ENCODE results near the gene ZNF445. TPM values are rescaled to one million over a fixed set of nuclear protein-coding genes. Genes with fewer than 3 reads are reported as not detected.
"Not testable (repeated sequence)": the region's sequence is repeated elsewhere in the genome, so short reads cannot be mapped to it uniquely, and the experiment has no call there.

The ZNF445 gene
- total RNA-seq, 1 donor from 2014 or later = 5.8 TPM

DNA sequence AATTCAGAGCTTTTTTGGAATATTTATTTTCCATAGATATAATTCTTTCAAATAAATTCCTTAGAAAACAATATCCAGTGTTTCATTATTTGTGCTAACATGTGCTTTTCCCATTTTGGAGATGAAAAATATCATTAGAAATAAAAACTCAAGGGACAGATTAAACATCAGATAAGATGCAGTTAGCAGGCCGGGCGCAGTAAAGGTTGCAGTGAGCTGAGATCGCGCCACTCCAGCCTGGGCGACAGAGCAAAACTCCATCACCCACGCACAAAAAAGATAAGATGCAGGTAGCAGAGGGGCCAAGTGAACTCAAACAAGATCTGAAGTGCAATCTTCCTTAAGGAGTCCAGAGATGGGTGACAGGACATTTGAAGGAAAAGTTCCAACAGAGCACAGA lies 48.0 kb downstream of the ZNF445 start:
- ATAC-seq = no peak

DNA sequence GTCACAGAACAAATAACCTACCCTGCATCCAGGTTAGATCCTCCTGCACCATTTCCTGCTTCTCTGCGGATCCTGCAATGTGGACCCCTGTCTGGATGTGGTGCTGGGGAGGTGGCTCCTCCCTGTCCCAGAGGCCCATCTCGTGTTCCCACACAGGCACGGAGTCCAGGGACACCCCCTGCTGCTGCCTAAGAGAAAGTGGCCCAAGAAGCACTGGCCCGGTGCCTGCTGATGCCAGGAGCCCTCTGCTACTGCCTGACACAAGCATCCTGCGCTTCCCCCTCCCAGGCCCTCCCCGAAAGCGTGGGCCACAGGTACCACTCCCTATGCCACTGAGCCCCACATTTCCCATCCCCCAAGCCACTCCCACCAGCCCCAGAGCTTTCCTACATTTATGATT lies 48.6 kb downstream of the ZNF445 start:
- no peak for ATAC-seq

DNA sequence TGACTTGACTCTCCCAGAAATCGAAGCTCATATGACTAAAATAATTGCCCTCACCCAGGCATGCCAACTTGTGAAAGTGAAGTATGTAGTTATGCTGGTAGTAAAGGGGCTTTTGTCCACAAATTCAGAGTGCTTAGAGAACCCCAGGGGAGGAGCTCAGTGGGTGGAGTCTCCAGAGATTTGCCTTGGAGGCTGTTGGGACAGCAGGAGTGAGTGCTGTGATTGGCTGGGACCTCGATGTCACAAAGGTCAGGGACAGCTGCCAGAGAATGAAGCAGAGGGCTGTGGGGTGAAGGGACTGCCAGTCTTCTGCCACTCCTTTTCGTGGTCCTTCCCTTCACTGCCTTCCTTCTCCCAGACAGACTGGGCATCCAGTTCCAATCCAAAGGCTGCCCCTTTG lies 49.8 kb downstream of the ZNF445 start:
- ATAC-seq = no peak

DNA sequence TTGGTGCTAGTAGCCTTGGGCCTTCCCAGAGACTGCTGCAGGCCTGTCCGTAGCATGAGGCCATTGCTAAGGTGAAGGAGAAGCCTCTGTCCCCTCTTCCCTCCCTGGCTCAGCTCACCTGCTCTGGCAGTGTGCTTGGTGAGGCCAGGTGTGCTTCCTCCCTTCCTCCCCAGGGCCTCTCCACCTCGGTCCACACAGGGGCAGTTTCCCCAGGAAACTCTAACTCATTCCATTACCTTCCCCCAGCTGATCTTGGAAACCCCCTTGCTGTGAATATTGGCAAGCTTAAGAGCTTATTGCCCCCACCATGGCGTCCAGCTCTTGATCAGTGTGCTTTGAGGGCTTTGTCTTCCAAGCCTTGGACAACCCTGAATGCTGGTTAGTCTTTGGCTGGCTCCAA lies 52.7 kb downstream of the ZNF445 start:
- no peak for ATAC-seq

DNA sequence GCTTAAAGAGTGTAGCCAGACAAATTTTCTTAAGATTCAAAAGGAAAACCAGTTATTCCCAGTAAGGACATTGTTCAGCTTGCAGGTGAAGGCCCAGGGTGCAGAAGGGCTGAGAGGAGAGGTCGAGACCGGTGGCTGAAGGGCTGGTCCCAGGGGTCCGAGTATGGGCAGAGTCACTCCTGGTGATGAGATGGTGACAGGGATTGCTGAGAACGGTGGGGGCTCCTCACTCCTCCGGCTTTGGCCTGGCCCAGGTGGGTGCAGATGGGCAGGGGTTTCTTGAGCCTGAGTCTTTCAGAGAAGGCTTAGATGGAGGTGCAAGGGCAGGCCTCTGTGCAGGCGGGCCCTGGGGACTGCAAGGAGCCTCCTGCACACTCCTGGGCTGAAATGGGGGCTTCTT lies 56.2 kb downstream of the ZNF445 start:
- no peak for ATAC-seq

DNA sequence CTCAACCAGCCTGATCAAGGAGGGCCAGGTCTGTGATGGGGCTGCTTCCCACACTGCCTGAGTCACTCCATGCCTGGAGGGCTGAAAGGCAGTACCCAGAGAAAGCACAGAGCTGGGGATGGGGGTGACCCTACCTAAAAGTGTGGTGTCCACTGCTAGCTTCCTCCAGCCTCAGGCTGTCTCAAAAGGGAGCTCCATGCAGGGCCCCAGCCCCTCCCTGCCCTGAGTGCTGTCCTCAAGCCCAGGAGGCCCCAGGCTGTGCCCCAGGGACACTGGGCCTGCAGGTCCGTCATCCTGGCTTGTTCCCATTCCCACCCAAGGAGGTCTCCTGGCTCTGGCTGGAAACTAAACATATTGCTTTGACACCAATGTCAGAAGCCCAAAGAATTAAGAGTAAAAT lies 56.8 kb downstream of the ZNF445 start:
- no peak for ATAC-seq

DNA sequence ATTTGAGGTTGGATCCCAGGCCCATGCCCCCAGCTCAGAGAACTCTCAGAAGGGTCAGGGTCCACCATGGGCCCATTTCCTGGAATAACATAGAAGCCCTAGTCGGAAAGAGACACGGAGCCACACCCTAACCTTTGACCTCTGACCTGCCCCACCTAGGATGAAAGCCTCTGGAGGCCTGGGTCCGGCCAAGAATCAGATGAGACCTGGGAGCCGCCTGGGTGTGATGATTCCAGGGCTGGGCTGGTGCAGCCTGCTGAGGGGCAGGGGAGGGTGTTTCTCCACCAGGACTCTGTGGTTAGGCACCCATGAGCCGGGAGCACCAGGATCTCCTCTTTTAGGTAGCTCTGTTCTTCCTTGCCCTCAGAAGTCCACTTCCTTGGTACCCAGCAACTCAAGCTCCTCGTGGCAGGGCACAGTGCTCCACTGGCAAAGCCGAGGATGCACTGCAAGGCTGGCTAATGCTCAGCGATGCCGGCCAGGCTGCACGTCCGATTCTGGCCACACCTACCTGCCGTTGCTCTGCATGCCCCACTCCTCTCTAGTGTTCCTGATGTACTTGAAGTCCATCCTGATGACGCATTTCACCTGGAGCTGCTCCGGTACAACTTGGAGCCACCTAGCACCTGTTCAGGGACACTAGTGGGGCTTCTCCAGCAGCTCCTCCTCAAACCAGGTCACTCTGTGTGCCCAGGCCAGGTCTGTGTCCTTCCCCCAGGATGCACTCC lies 57.4 kb downstream of the ZNF445 start:
- ATAC-seq = no peak

DNA sequence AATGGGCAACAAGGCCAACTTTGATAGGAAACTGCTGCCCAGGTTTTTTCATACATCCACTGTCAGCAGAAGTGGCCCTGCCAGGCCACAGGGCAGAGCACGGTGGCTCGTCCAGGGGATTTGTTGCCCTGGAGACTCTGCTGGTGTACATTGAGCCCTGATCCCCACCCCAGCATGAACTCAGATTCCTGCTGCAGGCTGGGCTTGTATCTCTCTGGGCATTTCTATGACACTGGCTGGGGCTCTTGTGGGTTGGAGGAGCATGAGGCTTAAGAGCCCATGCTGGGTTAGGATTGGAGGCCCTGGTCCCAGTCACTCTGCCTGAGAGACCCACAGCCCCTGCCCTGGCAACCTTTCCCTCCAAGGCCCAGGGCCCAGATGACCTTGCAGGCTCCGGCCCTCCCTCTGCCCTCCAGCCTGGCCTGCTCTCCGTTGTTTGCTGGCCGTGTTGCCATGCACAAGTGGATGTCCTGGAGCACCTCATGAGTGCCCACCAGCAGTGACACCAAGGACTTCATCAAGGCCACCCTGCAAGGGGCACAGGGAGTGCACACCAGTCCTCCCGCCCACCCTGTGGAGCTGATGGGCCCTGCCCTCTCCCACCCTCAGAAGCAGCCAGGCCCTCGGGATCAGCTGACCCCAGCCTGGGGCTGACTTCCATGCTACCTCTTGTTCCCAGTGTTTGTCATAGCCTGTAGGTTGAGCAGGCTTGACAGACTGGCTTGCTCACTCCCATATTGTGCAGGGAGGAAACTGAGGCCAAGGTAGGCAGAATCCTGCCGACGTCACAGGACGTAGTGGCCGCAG lies 58.2 kb downstream of the ZNF445 start:
- no peak for ATAC-seq

DNA sequence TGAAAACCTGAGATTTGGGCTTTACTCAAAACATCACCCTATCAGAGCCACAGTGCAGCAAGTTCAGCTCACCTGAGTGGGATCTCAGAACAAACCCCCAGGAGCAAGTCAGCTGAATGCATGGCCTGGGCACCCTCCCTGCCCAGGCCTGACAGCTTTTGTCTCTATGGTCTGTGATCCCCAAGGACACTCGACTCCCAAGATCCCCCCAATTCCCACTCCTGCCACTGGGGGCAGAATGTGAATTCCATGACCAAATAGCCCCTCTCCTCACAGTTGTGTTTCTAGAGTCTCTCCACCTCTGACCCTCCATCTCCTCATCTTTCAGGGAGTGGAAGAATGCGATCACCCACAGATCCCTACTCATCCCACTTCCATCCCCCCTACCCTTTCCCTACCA lies 58.9 kb downstream of the ZNF445 start:
- no peak for ATAC-seq

DNA sequence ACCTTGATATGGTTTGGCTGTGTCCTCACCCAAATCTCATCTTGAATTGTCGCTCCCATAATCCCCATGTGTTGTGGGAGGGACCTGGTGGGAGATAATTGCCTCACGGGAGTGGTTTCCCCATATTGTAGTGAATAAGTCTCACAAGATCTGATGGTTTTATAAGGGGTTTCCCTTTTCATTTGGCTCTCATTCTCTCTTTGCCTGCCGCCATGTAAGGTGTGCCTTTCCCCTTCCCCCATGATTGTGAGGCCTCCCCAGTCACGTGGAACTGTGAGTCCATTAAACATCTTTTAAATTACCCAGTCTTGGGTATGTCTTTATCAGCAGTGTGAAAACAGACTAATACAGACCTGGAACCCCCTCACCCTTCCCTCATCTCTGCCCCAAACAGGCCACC lies 59.4 kb downstream of the ZNF445 start:
- ATAC-seq = not testable (repeated sequence)

DNA sequence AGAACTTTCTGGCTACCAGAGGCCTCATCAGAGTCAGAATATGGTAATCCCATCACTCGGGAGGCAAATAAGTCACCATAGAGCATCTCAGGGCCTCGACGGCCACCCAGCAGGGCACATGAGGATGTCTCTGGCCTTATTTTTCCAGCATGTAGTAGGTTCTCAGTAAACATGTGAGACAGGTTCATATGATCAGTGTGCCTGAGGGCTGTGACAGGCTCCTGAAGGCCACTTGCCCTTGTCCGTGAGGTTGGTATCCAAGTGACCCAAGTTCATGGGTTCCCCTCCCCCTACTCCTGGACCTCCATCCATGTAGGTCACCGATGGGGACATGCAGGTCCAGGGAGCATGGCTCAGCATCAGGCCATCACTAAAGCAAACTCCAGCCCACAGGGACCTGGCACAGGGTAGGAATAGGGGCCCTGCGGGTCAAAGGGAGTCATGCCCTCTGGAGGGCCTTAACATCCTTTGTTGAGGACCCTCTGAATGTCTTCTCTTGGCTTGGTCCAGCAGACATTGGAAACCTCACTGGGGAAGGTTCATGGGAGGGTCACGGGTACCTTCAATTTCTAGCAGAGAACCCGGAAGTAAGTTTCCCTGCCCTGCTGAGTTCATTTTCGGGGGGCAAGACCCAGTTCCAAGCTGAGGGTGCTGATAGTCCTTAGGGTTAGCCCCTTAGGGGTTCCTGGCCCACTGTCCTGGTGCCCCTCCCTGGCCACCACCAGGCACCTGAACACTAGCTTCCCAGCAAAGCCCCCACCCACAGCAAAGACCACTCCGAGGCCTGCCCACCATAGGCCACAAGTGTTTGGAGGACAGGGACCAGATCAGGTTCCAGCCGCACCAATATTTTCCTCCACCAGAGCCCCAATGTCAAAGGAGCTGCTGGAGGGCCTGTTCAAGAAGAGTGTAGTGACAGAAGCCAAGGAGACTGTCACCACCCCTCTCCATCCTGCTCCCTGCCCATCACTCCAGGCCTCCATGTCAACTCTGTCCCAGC lies 61.1 kb downstream of the ZNF445 start:
- no peak for ATAC-seq

DNA sequence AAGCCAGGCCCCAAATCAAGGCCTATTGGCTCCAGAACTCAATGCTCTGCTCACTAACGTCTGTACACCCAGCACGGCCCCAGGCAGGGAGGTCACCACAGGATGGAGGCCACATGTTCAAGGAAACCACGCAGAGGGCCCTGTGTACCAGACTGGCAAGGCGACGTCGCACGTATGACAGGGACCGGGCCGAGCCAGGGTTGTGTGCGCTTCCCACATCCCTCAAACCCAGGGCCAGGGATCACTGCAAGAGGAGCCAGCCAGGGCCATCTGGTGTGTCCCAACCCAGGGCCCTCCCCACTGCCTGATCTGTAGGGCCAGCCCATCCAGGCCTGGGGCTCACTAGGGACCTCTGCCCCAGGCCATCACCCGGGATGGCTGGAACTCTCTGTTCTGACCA lies 62.0 kb downstream of the ZNF445 start:
- no peak for ATAC-seq

DNA sequence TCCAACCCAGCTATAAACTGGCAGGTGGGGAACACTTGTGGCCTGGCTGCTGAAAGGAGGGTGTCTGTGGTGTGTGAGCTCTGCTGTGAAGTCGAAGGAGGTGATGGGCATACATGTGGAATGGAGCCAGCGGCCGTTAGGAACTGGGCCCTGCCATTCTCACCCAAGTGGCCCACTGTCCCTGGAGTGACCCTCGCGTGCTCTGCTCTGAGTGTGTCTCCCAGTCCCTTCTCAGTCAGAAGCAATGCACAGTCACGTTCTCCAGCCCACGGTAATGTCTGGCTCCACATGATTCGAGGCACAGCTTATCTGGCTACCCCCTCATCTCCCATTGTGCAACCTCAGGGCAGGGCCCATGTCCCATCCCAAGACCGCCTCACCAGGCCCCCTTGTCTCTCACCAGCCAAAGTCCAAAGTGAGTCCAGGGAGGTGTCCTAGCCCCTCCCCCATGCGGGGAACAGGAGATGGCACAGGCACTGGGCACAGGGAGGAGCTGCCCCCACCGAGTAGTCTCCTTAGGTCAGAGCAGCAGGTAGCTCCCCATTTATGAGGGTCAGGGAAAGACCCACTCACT lies 62.9 kb downstream of the ZNF445 start:
- no peak for ATAC-seq

DNA sequence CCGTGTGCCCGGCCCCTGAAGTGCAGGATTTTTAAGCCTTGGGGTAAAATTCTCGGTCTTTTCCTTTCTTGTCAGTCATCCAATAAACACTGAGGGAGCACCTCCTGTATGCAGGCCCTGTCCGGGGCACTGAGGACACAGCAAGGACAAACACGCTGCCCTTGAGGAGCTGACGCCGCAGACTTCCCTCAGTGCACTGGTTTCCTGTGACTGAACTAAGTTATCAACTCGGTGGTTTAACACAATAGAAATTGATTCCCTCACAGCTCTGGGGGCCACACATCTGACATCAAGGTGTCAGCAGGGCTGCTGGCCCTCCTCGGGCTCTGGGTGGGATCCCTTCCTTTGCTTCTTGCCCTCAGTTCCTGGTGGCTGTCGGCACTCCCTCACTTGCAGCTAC lies 65.1 kb downstream of the ZNF445 start:
- ATAC-seq = no peak

DNA sequence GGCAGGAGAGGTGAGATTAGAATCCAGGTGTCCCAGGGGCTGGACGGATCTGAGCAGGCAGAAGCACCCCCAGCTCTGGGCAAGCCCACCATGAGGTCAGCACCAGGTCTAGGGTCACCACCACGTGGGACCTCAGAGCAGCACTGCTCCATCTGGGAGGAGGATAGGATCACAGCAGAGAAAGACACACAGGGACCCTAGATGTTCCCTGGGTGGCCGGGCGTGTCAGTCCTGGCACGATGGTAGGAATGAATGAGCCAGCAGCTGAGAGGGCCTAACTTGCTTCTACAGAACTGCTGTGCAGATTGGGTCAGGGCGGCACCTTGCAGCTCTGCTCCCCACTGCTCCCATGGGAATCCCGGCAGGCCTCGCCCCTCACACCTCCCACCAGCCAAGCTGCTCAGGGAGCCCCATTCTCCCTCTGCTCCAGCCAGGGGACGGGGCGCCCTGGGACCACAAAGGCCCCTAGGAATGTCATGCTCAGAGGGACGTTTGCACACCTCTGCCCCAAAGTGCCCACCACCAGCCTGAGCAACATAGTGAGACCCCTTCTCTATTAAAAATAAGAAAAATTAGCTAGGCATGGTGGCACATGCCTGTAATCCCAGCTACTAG lies 66.3 kb downstream of the ZNF445 start:
- ATAC-seq = no peak

DNA sequence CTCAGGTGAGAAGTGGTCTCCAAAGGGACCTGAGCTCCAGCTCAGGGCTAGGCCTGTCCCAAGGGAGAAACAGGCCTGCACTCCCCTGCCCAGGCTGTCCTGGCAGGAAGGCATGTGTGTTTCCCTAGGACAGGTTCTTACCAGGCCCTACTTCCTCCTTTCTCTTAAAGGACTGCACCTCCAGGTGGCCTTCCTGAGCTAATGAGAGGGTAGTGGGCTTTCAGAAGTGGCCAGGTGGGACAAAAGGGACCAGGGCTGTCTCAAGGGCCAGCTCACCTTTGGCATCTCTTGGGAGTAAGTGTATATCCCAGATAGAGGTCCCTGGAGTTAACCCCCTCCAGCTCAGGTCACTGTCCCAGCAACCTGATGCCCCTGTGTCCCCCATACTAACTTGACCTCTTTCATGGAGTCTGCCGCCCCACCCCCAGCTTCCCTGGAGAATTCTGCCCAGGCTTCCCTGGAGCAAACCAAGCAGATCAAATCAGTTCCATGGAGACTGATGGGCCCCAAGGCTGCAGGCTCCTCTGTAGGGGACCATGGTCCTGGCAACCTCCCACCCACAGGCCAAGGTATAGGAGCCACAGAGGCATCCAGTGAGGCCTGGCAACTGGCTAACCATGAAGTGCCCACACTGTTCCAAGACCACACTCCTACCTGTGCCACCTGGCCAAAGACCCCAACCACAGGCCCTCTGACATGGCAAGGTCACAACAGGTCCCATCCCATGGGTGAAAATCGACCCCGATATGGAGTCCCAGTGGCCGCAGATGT lies 67.6 kb downstream of the ZNF445 start:
- ATAC-seq = no peak

DNA sequence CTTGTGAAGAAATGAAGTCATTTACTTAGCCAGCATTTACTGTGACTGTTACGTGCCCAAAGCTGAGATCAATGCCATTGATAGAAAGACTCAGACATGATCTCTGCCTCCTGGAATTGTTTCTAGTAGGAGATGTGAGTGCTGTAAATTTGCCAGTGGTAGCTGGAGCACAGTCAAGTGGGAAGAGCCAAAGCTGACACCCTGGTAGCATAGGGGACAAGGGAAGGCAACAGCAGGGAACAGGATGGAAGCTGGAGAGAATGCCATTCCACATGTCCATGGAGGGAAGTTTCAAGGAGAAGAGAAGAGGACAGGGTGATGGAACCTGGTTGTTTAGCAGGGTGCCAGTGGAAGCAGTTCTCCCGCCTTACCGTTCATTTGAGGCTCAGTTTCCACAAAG lies 74.9 kb downstream of the ZNF445 start:
- no peak for ATAC-seq

DNA sequence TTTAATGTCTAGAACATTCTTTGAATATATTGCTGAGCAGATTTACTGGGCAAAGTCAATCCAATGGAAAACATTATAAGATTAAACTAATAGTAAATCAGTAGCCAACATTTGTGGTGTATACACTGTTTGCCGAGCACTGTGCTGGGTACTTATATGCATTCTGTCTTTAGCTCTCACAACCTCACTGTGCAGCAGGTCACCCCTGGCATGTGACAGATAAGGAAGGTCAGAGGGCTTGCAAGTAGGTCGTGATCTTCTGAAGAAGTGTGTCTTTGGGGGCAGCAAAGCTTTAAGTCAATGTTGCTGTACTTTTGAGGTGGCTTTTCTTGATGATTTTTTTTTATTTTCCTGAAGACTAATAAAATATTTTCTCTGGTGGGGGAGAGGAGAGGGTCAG lies 76.7 kb downstream of the ZNF445 start:
- no peak for ATAC-seq

DNA sequence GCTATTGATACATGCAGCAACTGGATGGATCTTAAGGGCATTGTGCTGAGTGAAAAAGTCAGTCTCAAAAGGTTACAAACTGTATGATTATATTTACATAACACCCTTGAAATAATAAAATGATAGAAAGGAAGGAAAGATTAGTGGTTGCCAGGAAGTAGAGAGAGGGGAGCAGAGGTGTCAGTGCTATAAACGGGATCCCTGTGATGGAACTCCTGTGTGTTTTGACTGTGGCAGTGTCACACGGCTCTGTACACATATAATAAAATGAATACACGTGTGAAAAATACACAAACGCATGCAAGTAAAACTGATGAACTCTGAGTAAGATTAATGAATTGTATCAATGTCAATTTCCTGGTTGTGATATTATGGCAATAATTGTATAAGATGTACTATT lies 78.6 kb downstream of the ZNF445 start:
- no peak for ATAC-seq

DNA sequence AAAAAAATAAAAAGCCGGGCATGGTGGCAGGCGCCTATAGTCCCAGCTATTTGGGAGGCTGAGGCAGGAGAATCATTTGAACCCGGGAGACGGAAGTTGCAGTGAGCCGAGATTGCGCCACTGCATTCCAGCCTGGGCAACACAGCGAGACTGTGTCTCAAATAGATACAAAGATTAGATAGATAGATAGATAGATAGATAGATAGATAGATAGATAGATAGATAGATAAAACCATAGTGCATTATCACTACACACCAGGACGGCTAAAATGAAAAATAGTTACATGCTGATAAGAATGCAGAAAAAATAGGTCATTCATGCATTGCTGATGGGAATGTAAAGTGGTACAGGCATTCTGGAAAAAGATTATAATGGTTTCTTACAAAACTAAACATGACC lies 79.2 kb downstream of the ZNF445 start:
- not testable (repeated sequence) for ATAC-seq

All from esophagus mucosa (tissue), 1 donor.